A673 (cell line): ENCODE results near the gene LRRC2.
A peak's percentile ranks its signal among the peaks of the same experiment; 100 is the strongest.

Experiments used
- CTCF ChIP-seq: fragments of 300-800, 200-600 bp; sonication (generic); conservative IDR thresholded peaks from 2 replicates; pipeline ENCODE4 v1.5.1; 2017; ENCODE audit warnings: low read depth, mild to moderate bottlenecking, antibody characterized with exemption, low read length, moderate library complexity, mixed read lengths
- EZH2 ChIP-seq: fragments of 200-600 bp; sonication (generic); IDR thresholded peaks from 2 replicates; pipeline ENCODE4 v1.6.1; 2017; ENCODE audit warnings: borderline replicate concordance, low read depth, mild to moderate bottlenecking, mixed read lengths, antibody characterized with exemption, low read length; ENCODE audit not compliant: poor library complexity, severe bottlenecking

GRCh38 chr3:46496746-46497555 is 69.2 kb downstream of the LRRC2 start:
- TF ChIP-seq CTCF (peak; percentile 43), EZH2 (no peak)
